Amygdala (tissue), 56 donors: Measurements from ENCODE around the gene C19orf67.
A peak's percentile ranks its signal among the peaks of the same experiment; 100 is the strongest.

ENCODE experiments used
- DNase-seq, 56 donors: peaks; one replicate each; lab custom pipeline; 2025; lab: John Stamatoyannopoulos, UW

C19orf67 gene

DNA sequence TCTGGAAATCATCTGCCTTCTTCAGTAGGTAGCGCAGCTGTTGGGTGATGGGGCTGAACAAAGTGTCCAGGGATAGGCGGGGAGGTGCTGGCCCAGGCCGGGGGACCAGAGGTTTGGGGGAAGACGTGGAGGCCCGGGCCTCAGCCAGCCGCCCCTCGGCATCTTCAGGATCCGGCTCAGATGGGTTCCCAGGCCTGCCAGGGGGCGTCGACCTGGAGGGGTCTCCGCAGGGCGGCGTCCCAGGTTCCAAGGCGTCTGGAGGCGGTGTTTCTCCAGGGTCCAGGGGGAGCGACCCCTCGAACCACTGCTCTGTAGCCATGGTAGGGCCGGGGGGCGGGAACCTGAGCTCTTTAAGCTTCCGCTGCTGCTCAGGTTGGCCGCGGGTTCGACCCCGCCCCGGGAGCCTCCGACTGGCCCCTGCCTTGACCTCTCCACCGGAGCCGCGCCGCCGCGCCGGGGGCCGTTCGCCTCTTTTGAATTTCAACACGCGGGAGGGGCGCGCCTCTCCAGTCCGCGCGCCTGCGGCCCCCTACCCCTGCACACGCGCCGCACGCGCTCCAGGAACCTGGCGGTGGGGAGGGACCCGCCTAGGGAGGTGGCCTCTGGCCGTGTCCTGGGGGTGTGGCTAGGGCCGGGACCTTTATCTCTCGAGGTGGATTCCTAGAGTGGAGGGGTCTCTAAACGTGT is at the start of gene C19orf67:
Gene C19orf67, minus strand, starts transcription at position 475 of the 687 bp plus-strand sequence. Its CDS starts 156 bp downstream, at position 319.
- DNase-seq: no peak

DNA sequence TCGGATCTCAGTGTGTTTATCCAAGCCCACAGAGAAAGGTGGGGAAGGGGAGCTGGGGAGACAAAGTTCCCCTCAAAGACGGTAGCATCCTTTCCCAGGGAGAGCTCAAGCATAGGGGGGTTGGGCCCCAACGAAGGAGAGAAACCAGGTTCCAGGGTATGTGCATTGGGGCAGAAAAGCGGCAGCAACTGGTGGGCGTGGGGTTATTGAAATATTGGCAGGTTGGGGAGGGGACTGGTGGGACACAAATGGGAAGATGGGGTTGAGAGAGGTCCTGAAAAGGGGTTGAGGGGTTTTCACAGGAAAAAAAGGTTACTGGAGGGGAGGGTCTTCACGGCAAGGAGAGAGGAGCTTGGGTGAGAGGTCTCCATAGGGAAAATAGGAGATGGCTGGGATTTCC is 49.8 kb upstream of the C19orf67 start:
- no peak for DNase-seq

DNA sequence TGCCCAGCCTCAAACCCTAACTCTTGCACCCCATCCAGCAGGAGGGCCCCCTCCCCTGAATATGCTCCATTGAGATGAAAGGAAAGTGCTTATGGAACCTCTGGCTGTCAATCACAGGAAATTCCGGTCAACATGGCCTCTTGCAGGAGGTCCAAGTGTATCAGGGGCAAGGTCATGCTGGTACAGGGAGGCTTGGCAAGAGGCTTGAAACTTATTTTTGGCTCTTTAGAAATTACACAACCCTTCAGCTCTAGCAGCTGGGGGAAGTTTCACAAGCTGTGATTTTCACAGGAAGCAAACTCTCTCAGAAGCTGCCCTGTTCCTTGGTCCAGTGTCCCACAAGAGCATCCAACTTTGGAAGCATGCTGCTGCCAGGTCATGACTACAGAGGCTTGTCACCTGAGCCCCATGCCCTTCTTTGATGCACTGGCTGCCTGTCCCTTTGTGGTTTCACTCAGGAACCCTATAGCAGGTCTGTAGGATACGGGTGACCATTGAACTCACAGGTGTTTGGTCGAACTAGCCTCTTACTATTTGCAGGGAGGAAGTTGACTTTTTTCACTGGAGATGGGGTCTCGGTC is 42.4 kb upstream of the C19orf67 start:
- DNase-seq: peak in 1 of 56 donors; percentile 43

DNA sequence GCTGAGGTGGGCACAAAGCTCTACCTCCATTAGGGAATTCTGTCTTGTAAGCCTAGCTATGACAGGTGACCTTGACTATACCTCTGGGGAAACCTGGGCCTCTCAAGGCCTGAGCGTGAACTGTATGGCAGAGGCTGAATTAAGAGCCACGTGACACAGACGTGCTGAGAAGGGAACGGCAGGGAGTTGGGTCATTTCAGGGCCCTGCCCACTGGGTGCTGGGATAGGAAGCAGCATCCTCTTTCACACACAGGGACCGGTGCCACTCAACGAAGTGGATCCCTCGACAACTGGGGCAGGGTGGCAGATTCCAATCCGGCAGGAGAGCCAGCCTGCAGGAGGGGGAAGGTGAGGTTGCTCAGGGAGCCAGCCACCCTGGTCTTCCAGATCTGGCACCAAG is 41.6 kb upstream of the C19orf67 start:
- peak in 1 of 56 donors; percentile 9 for DNase-seq

DNA sequence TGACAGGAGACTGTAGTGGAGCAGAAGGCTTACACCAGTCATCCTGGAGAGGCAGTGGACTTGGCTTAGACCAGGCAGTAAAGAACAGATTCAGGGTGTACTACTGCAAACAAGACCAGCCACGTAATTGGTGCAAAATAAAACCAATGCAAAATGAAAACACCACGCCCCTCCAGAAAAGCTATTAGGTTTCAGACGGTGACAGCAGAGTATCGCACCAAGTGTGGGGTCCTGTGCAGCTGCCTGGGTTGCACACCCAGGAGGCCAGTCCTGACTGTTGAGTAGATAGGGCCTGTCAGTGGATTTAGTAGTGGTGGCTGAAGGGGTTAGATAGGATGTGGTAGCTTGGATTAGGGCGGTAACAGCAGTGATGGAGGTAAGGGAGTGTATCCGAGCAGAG is 37.3 kb upstream of the C19orf67 start:
- no peak for DNase-seq

DNA sequence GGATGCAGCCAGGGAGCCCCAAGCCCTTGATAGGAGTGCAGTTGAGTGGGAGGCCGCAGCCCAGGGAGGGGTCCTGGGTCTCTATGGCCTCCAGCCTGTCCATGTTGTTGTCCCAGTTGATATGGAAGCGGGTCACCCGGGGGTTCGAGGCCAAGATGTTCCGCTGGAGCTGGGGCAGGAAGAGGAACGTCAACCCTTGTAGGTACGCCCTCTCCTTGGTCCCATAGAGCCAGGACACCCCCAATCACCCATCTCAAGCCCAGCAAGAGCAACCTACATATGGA is 34.9 kb upstream of the C19orf67 start:
- no peak for DNase-seq

DNA sequence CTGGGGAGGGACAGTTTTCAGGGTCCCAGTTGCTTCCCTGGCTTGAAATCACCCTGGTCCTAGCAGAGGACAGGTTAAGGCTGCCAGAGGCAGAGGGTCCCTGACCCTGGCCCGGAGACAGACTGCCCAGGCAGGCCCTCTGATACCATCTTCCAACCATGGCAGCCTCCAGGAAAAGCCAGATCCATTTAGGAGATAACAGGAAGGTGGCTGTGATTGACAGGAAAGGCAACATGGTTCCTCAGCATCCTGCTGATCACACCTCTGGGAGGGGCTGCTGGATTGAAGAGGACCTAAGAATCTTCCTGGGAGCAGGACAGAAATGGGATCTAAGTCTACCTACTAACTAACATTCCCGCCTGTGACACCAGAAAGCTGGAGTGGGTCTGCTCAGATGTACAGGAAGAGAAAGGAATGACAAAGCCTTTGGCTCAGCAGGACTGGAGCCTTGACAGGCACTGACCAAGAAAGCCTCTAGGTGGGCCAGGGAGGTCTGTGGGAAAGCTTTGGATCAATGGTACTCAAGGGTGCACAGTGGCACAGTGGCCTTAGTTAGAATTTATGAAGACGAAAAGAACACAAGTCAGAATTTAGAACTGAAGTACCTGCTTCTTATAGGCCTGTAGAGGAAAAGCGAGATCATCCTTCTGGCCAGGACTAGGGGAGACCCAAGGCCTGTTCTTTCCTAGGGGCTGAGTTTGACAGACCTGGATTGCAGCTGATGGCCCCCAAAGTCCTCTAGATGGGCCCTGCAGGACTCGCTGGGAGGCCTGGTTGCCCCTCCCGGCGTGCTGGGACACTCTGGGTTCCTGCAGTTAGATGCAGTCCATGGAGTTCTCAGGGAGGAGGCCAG is 34.3 kb upstream of the C19orf67 start:
- no peak for DNase-seq

DNA sequence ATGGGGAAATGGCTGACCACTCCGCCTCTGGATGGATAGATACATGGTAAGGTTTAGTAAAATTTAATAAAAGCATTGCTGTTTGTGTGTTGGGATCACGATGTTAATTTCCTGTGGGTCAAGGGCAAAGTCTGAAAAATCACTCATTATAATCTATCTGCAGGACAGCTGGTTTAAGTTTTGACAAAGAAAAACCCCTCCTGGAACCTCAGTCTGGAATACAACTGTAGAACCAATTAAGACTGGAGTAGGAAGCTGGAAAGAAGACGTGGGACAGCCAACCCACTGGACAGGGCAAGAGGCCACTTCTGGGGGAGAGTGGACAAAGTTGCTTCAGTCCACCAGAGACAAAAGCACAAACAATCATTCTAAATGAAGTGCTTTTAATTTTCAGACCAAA is 33.6 kb upstream of the C19orf67 start:
- DNase-seq: no peak

DNA sequence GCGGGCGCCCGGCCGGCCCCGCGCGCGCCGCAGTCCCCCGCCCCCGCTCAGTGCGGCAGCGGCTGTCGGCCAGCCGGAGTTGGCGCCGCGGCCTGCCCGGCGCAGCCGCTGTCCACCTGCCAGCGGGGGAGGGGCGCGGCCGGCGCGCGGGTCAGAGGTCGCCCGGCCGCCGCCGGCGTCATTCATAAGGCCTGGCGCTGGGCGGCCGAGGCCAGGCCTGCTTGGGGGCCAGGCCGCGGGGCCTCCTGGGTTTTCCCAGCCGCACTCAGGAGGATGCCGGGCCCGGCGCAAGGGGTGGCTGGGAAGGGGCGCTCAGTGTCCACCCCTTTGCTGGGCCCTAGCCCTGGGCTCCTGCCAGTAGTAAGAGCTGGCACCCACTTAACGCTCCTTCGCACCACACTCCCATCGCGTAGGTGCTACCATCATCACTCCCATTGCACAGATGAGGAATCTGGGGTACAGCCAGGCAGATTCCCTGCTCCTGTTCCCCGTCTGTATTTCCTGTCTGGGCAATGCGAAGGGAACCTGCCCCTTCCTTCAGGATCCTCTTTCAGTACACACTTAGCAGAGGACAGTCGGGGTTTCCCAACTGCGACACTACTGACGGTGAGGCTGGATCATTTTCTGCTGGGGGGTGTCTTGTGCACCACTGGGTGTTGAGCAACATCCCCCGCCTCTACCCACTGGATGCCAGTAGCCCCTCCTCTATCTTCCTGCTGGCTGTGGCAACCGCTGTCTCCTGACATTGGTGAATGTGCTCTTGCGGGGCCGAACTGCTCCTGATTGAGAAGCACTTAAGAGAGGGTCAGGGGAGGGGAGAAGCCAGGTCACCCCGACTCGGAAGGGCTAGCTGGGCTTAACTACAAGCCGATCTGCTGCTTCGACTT is 32.8 kb upstream of the C19orf67 start:
- DNase-seq: peak in 52 of 56 donors; percentile 37 to 91 (median 72)

DNA sequence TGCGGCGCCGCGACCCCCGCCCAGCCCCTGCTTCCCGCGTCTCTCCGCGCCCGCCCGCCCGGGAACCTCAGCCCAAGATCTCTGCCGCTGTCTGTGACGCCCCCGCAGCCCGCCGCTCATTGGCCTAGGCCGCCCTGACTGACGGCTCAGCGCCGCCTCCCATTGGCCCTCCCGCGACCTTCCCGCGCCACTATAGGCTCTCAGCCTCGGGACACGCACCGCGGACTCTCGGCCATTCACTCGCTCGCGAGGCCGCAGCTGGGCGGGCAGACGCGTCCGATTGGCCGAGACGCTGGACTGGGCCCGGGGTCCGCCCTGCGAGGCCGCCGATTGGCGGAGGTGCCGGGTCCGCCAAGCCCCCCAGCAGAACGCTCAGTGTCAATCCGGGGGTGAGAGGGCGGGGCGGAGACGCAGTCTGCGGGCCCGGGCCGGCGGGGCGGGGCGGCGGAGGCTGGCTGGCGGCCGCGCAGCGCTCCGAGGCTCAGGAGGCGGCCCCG is 32.1 kb upstream of the C19orf67 start, which contains the start of gene PRKACA:
Gene PRKACA, minus strand, starts transcription at position 95 of the 497 bp plus-strand sequence. CDS start 215 bp downstream, outside the sequence.
- DNase-seq: peak; percentile 59 to 100 (median 99)

DNA sequence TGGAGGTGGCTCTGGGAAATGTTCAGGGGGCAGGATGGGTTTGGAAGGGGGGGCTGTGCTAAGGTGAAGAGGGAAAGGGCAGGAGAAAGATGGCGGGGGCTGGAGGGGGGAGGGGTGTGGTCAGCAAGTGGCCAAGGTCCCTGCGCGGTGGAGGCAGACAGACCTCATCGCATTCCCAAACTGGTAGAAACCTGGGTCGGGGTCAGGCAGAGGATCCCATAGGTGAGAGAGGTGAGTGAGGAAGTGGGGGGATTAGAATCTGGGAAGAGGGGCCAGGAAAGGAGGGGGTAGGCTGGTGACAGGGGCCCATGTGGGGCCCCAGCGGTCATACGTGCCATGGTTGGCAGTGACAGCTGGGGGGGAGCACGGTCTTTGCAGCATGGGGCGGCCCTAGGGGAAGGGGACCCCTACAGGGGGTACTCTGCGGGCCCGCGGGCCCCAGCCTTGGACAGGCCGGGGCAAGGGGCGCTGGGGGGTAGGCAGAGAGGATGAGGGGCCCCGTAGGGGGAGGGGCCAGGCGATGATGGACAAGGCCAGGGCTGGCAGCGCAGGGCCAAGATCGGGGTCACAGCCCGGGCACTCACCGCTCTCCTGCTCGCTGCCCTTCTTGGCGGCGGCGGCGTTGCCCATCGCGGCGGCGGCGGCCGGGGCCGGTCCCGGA is 31.5 kb upstream of the C19orf67 start:
- DNase-seq: peak in 21 of 56 donors; percentile 9 to 52 (median 35)

DNA sequence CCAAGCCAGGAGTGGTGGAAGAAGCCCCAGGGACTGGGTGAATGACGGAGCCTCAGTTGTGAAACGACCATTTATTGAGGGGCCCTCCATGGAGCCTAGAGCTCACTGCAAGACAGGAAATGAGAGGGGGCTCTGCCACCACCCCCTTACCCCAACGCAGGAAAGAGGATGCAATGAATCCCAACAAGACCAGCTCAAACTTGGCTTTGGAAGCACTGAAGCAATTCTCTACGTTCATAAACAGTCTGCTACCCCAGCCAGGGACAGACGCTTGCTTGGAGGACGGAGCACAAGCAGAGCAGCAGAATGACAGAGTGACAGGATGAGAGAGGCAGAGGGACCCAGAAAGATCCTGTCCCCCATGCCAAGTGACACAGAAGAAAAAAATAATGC is 30.9 kb upstream of the C19orf67 start:
- no peak for DNase-seq

DNA sequence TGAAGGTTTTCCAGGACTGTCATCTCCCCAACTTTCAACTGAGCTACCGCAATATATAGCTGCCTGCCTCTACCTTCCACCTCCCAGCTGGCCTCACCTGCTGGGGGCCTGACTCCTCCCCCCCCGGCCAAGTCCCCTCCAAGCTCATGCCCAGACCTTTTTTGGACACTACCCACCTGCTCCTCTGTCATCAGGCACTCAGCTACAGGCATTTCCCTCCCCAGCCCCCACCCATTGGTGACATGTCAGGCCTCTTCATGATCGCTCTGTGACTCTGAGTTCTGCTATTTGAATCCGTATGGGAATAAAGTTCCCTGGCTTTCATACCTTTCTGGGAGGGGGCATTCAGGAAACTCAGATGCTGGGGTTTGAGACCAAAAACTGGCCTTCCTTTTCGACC is 30.2 kb upstream of the C19orf67 start:
- no peak for DNase-seq

DNA sequence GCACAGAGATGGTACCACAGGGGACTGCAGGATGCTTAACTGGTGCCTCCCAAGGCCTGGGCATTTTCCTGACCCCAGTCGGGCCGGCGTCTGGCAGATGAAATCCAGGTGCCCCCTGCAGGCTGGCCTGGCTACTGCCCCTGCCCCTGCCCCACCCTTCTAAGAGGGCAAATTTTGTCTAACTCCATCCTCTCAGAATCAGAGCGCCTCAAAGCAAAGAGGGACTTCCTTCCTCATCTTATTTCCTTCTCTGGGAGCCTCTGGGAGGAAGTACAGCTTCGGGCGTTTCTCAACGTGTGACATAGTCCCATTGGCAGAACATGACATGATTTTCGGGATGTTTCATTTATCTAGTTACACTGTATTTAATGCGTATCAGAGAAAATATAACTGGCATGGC is 29.3 kb upstream of the C19orf67 start:
- peak in 10 of 56 donors; percentile 6 to 55 (median 22) for DNase-seq

DNA sequence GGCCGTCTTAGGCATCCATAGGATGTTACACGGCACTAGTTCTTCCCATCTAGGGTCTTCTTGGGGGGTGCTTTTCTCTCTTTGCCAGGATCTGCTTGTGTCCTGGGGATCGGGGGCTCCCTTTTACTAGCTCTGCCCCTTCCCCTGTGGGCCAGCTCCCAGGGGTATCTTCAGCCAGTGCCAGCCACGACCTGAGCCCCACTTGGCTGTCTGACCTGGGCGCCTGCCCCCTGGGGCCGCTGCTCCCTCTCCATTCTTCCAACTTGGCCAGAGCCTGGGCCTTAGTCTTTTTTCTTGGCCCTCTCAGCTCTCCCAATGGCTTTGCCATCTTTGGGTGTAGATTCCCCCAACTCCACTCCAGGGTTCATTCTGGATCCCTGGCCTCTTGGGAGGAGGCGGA is 28.9 kb upstream of the C19orf67 start:
- DNase-seq: no peak

DNA sequence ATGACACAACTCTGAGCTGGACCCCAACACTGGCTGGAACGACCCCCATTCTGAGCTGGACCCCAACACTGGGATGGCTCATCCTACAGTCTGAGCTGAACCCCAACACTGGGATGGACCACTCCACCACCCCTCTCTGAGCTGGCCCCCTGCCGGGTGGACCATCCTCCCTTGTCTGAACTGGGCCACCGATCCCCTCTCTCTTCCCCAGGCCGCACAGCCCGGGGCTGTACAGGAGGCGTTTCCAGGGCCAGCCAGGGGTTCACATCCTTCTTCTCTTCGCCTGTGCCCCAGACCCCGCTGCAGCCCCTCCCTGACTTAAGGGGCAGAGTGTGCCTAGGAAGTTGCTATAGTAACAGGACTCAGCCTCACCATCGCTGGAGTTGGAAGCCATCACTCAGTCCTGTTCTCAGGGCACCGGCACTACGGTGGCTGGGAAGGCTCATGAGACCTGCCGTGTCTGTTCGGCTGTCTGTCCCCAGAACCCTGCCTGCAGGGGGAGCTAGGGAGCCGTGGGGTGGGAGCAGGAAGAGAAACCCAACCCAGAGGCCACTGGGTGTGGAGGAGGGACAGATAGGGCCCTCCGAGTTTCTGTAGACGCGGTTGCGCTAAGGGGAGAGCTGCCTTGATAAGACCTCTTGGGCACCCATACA is 28.3 kb upstream of the C19orf67 start:
- peak in 6 of 56 donors; percentile 15 to 38 (median 21) for DNase-seq

DNA sequence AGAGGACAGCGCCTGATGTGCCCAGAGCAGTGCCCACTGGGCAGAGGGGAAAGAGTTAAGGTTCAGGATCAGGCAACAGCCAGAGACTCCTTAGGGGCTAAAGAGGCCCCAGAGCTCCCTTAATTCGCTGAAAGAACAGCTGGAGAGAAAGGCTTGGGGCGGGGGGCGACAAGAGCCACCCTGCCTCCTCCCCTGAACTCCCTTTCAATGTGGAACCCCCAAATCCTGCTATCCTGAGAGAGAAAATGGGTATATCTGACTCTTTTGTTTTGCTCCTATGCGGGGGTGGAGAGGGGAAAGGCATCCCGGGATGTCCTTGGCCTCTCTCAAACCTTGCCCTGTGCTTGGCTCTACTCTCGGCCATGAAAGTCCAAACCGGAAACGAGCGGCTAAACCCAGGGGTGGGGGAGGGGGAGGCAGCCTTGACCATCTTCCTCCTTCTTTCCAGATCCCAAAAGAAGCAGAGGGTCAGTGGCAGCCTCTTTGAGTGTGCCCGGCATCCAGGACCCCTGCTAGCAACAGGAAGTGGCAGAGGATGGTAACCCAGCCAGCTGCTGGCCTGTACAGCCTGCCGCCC is 27.3 kb upstream of the C19orf67 start:
- DNase-seq: peak in 2 of 56 donors; percentile 4 to 15

DNA sequence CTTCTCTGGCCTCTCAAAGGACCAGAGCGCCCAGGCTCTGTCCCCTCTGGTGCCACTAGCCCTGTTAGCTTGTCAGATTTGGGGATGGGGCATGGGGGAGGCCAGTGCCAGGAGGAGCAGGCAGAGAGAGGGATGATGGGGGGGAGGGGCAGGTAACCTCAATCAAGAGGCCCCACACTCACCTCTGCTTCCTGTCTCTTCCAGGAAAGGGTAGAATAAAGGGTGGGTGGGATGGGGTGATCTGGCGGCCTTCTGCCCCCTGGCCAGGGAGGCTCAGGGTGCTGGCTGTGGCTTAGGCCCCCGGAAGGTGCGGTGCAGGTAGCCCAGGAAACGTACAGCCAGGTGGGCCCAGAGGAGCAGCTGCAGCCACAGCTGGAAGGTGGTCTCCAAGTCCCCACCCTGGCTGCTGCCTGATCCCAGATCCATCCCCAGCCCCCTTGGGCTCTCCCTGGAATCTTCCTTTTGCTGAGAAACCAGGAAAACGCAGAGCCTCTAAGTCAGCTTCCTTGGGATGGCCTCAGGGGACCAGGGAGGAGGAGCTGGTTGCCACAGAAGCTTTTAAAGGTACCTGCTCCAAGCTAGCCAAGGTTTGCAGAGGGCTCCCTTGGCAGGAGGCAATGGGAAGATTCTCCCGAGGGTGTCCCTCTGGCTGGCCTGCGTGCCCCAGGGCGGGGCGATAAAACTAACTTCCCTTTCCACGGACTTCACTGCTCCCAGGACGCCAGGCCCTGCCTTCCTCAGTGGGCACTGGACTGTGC is 26.6 kb upstream of the C19orf67 start:
- DNase-seq: no peak
